Right atrium auricular region (tissue), 2 donors: ENCODE data around the gene RAD51B. TPM values are rescaled to one million over a fixed set of nuclear protein-coding genes. Genes with fewer than 3 reads are reported as not detected.
A peak's percentile ranks its signal among the peaks of the same experiment; 100 is the strongest.

Experiments
- DNase-seq: peaks from one replicate; pipeline ENCODE4 v3.0.0-alpha.2; 2019; ENCODE audit warnings: low spot score
- H3K27ac ChIP-seq, 2 donors: fragments of 200-600 bp; sonication (generic); 1 replicate in 1 of 2; 2 replicates in 1 of 2; pipeline ENCODE4 v1.5.1; 2016 to 2019
- H3K27me3 ChIP-seq, 2 donors: fragments of 200-600 bp; sonication (generic); one replicate each; pipeline versions ENCODE4 v1.5.1 to v1.6.0; 2017 to 2019
- H3K36me3 ChIP-seq: fragments of 200-600 bp; sonication (generic); one replicate; pipeline ENCODE4 v1.5.1; 2016
- H3K4me1 ChIP-seq, 2 donors: fragments of 200-600 bp; sonication (generic); one replicate each; pipeline versions ENCODE4 v1.5.1 to v1.6.0; 2017 to 2019
- H3K4me3 ChIP-seq, 2 donors: fragments of 200-600 bp; sonication (generic); 1 replicate in 1 of 2; 2 replicates in 1 of 2; pipeline ENCODE4 v1.5.1; 2017 to 2019; ENCODE audit warnings: mild to moderate bottlenecking in 1 of 2, moderate library complexity in 1 of 2
- H3K9me3 ChIP-seq, 2 donors: fragments of 200-600 bp; sonication (generic); one replicate each; pipeline ENCODE4 v1.5.1; 2019
- CTCF ChIP-seq, 2 donors: fragments of 200-600 bp; sonication (generic); IDR thresholded peaks; one replicate each; pipeline ENCODE4 v1.5.1; 2019; ENCODE audit warnings: antibody characterized with exemption in 2 of 2
- total RNA-seq, 2 donors: library from RNA; depleted of rRNA; stranded (reverse); fragments of >200 nt; gene quantifications; one replicate each; pipeline ENCODE4 v1.1.0, GENCODE V29; 2016

RAD51B gene
- total RNA-seq, 2 donors from 2014 or later: 1.2 to 1.5 TPM

- Histone ChIP-seq H3K9me3 (no peaks in the 10 kb centered on the region), H3K4me1 (peaks cover 0 to 55% of the 10 kb centered on the region in 2 donors), H3K27ac (peak overlapping the region; percentile 87 to 97), H3K27me3 (no peaks in the 10 kb centered on the region), H3K36me3 (no peaks in the 10 kb centered on the region), H3K4me3 (no peak overlapping the region)
- peak; percentile 93 for DNase-seq
- no peak for TF ChIP-seq CTCF (IDR thresholded peaks at IDR 0.05)
These were observed 724.7 kb downstream of the RAD51B start for GRCh38 chr14:68544081-68544892.

GRCh38 chr14:68546839-68547238, 727.3 kb downstream of the RAD51B start:
- TF ChIP-seq CTCF (IDR thresholded peaks at IDR 0.05): no peak
- Histone ChIP-seq H3K9me3 (no peaks in the 10 kb centered on the region), H3K27me3 (no peaks in the 10 kb centered on the region), H3K27ac (peak overlapping the region; percentile 87 to 97), H3K4me1 (peaks cover 0 to 69% of the 10 kb centered on the region in 2 donors), H3K4me3 (no peak overlapping the region), H3K36me3 (no peaks in the 10 kb centered on the region)
- peak; percentile 79 for DNase-seq

DNA sequence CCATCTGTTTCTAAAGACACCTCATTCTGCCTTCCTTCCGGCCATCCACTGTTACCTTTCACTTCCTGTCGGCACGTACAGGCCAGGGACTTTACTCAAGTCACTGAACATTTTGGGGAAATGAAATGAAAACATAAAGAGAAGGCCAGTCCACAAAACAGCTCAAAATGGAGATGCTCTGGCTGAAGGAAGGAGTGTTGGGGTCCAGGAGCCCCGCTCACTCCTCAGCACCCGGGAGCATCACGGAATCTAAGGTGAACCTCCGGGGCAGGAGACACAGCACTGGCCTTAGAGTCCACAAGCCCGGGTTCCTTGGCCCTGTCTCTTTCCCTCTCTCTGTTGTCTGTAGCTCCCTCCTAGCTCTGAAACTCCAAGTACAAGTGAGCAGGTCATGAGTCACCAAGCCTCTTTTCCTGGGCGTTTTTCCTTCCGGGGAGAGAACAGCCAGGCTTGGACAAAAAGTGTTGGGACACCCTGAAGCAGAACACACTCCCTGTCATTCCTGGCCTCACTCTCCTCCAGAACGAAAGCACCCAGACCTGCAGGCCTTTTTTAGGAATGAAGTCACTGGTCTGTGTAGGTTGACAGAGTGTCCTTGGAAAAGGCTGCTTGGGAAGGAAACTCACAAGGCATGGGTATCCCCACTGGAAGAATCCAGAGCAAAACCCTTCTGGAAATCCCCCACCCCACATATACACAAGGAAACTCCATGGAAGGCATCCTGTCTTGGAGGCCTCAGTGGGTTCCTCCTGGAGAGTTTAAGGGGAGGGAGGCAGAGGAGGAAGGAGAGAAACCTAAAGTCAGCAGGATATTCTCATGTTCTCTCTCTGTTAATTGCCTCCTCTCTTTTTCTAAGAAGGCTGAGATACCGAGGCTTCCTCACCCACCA, 728.0 kb downstream of the RAD51B start:
- Histone ChIP-seq H3K27ac (peak overlapping the region; percentile 87 to 97), H3K4me3 (no peak overlapping the region), H3K9me3 (no peaks in the 10 kb centered on the region), H3K27me3 (no peaks in the 10 kb centered on the region), H3K4me1 (peaks cover 0 to 74% of the 10 kb centered on the region in 2 donors), H3K36me3 (no peaks in the 10 kb centered on the region)
- peak; percentile 95 for DNase-seq
- no peak for TF ChIP-seq CTCF (IDR thresholded peaks at IDR 0.05)

DNA sequence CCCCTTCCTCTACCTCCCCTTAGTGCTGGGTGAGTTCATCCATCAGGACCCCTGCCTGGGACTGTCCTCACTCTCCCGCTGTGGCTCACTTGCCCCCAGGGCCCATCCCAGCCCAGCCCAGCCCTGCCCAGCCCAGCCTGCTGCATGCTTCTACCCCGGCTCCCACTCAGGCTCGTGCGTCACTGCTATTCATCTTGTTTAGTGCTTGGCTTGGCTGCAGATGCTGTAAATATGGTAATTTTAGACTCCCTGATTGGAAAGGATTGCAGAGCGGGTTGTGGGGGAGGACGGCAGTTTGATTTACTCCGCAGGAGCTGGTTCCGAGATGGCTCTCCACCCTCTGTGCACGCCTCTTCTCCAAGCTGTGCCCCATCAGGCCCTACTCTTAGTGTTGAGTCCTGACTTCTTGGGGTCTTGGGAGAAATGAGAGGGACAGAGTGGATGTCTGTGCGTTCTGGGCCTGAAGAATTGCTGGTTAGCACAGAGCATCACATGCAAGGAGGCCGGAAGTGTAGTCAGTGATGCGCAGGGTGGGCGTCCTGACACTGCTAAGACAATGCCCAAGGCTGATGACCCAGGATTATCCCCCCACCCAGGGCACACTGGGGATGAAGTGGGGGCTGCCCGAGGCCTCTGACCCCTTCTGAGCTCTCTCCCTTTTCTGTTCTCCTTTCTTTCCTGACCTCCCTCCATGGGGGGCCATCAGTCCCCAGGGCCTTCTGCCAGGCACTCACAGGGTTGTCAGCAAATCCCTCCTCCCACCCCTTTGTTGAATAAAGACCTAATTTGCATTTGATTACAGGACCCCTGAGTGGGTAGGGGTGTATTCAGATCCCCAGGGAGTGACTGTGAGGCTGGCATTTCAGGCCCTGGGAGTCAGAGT, 728.9 kb downstream of the RAD51B start:
- peak; percentile 96 for DNase-seq
- no peaks in the 10 kb centered on the region for H3K36me3 ChIP-seq
- H3K9me3 ChIP-seq: no peaks in the 10 kb centered on the region
- TF ChIP-seq CTCF (IDR thresholded peaks at IDR 0.05): no peak
- H3K27me3 ChIP-seq: no peaks in the 10 kb centered on the region
- H3K27ac ChIP-seq: peak overlapping the region; percentile 87 to 97
- peaks cover 0 to 80% of the 10 kb centered on the region in 2 donors for H3K4me1 ChIP-seq
- no peak overlapping the region for H3K4me3 ChIP-seq

- Histone ChIP-seq H3K4me1 (peaks cover 0 to 83% of the 10 kb centered on the region in 2 donors), H3K4me3 (no peak overlapping the region), H3K36me3 (no peaks in the 10 kb centered on the region), H3K9me3 (no peaks in the 10 kb centered on the region), H3K27me3 (no peaks in the 10 kb centered on the region), H3K27ac (peak overlapping the region; percentile 87 to 97)
- no peak for DNase-seq
- no peak for TF ChIP-seq CTCF (IDR thresholded peaks at IDR 0.05)
These were observed 730.7 kb downstream of the RAD51B start for GRCh38 chr14:68550338-68550715.
